K562 (cell line): ENCODE measurements around the gene GNRHR. TPM values are rescaled to one million over a fixed set of nuclear protein-coding genes. Genes with fewer than 3 reads are reported as not detected.

Experiments used
- ARID3B ChIP-seq: fragments of 250-450 bp; sonication (Bioruptor Pico); IDR thresholded peaks from 2 replicates; pipeline ENCODE4 v1.4.0; 2020; ENCODE audit warnings: borderline replicate concordance
- BCL6 ChIP-seq: fragments of 250-450 bp; sonication (Bioruptor Pico); IDR thresholded peaks from 2 replicates; pipeline ENCODE4 v1.4.0; 2020
- CBX2 ChIP-seq: fragments of 200-600 bp; sonication (generic); IDR thresholded peaks from one replicate; pipeline ENCODE4 v1.6.1; 2012; ENCODE audit warnings: mild to moderate bottlenecking, low read length, inconsistent platforms; ENCODE audit not compliant: insufficient read depth, poor library complexity, severe bottlenecking
- DNMT1 ChIP-seq: fragments of 450-650 bp; IDR thresholded peaks from 2 replicates; pipeline ENCODE4 v1.6.1; 2016; ENCODE audit warnings: antibody characterized with exemption, mild to moderate bottlenecking
- EP400 ChIP-seq: fragments of 450-650 bp; IDR thresholded peaks from 2 replicates; pipeline ENCODE4 v1.6.1; 2017; ENCODE audit warnings: antibody characterized with exemption, mild to moderate bottlenecking, moderate library complexity
- ESRRA ChIP-seq: fragments of 450-650 bp; IDR thresholded peaks from 2 replicates; pipeline ENCODE4 v1.6.1; 2014; ENCODE audit warnings: low read depth, mild to moderate bottlenecking, moderate library complexity, borderline replicate concordance
- ETV5 ChIP-seq: sonication (generic); formaldehyde crosslinking; IDR thresholded peaks from 2 replicates; pipeline ENCODE4 v1.4.0; 2020; ENCODE audit warnings: low read depth, mild to moderate bottlenecking, missing genetic modification reagents
- FOS ChIP-seq: IDR thresholded peaks from 3 replicates; pipeline ENCODE4 v1.6.1; 2011; ENCODE audit not compliant: insufficient read length; ENCODE audit errors: extremely low read depth
- HOXB6 ChIP-seq: fragments of 250-450 bp; sonication (Bioruptor Pico); IDR thresholded peaks from 2 replicates; pipeline ENCODE4 v1.5.1; 2022; ENCODE audit warnings: mild to moderate bottlenecking, borderline replicate concordance
- KAT7 ChIP-seq: sonication (generic); formaldehyde crosslinking; IDR thresholded peaks from 2 replicates; pipeline ENCODE4 v1.8.0; 2022; ENCODE audit warnings: missing genetic modification reagents, mild to moderate bottlenecking, borderline replicate concordance
- KDM5B ChIP-seq: fragments of 200-600 bp; sonication (generic); IDR thresholded peaks from 2 replicates; pipeline ENCODE4 v1.6.1; 2012; ENCODE audit warnings: low read depth, mild to moderate bottlenecking, moderate library complexity, low read length, control low read depth, inconsistent platforms; ENCODE audit not compliant: insufficient replicate concordance
- KLF1 ChIP-seq: fragments of 450-650 bp; IDR thresholded peaks from 2 replicates; pipeline ENCODE4 v1.6.1; 2016; ENCODE audit warnings: missing genetic modification characterization, missing compliant biosample characterization
- MCM3 ChIP-seq: fragments of 450-650 bp; IDR thresholded peaks from 2 replicates; pipeline ENCODE4 v1.6.1; 2016
- MTA1 ChIP-seq: fragments of 450-650 bp; IDR thresholded peaks from 2 replicates; pipeline ENCODE4 v1.6.1; 2017; ENCODE audit warnings: borderline replicate concordance
- MYBL2 ChIP-seq, 2 experiments: fragments of 450-650 bp in 1 of 2; sonication (generic) in 1 of 2; formaldehyde crosslinking in 1 of 2; IDR thresholded peaks; 2 replicates each; pipeline versions ENCODE4 v1.6.1 to v1.8.1; 2017 to 2022; ENCODE audit warnings: borderline replicate concordance in 1 of 2, inconsistent platforms in 1 of 2, low read depth in 1 of 2, mild to moderate bottlenecking in 1 of 2, missing genetic modification reagents in 1 of 2, moderate library complexity in 1 of 2
- NUFIP1 ChIP-seq: fragments of 450-650 bp; IDR thresholded peaks from 2 replicates; pipeline ENCODE4 v1.6.1; 2018; ENCODE audit not compliant: partially characterized antibody
- OTX1 ChIP-seq: fragments of 450-650 bp; formaldehyde crosslinking; IDR thresholded peaks from 2 replicates; pipeline ENCODE4 v1.4.0; 2022; ENCODE audit warnings: mild to moderate bottlenecking
- SETDB1 ChIP-seq: IDR thresholded peaks from one replicate; pipeline ENCODE4 v1.6.1; 2012; ENCODE audit warnings: low read length, control low read depth, inconsistent platforms
- ZBTB12 ChIP-seq: fragments of 250-450 bp; sonication (Bioruptor Pico); IDR thresholded peaks from 2 replicates; pipeline ENCODE4 v1.4.0; 2020
- ZFP1 ChIP-seq: fragments of 450-650 bp; formaldehyde crosslinking; IDR thresholded peaks from 2 replicates; pipeline ENCODE4 v1.4.0; 2020; ENCODE audit warnings: mild to moderate bottlenecking, mixed read lengths
- ZNF24 ChIP-seq: fragments of 450-650 bp; IDR thresholded peaks from 2 replicates; pipeline ENCODE4 v1.6.1; 2016
- ZNF584 ChIP-seq: fragments of 200-800 bp; sonication (Bioruptor generic); IDR thresholded peaks from 2 replicates; pipeline ENCODE4 v1.6.1; 2016; ENCODE audit warnings: low read depth, mild to moderate bottlenecking, missing genetic modification characterization, missing compliant biosample characterization
- polyA plus RNA-seq, 8 experiments: library from polyadenylated mRNA; depleted of rRNA in 4 of 8; stranded (reverse) in 5 of 8; unstranded in 3 of 8; fragments of >200 nt; fragmentation: Nextera tagmentation in 2 of 8; fragmentation: Illumina TruSeq in 1 of 8; extraction: Ambion mirVana in 2 of 8; extraction: Trizol in 1 of 8; gene quantifications; 2 replicates each; pipeline versions ENCODE4 v1.2.1 to v1.2.3, GENCODE V29; 2011 to 2014; ENCODE audit warnings: inconsistent platforms in 1 of 8, missing spikeins in 1 of 8
- total RNA-seq, 7 experiments: library from RNA; depleted of rRNA in 6 of 7; stranded (reverse); fragments of >200 nt in 6 of 7; fragmentation: Illumina TruSeq in 2 of 7; extraction: Trizol in 2 of 7; gene quantifications; 2 replicates each; pipeline versions ENCODE4 v1.2.1 to v1.2.3, GENCODE V29; 2011 to 2021; ENCODE audit warnings: low replicate concordance in 1 of 7
- TF ChIP-seq, protein P1 (sequence below): fragments of 450-650 bp; formaldehyde crosslinking; IDR thresholded peaks from 2 replicates; pipeline ENCODE4 v1.4.0; 2022; ENCODE audit warnings: missing genetic modification characterization
- TF ChIP-seq, protein P2 (sequence below): sonication (generic); formaldehyde crosslinking; IDR thresholded peaks from 2 replicates; pipeline ENCODE4 v1.8.1; 2023; ENCODE audit warnings: mild to moderate bottlenecking, missing genetic modification reagents

The GNRHR gene
- total and polyA plus RNA-seq, 9 of the 15 experiments (the other 6 are each of a cell fraction or from before 2014, with no cell fraction given): 0.06 to 0.13 TPM; not detected in 7

DNA sequence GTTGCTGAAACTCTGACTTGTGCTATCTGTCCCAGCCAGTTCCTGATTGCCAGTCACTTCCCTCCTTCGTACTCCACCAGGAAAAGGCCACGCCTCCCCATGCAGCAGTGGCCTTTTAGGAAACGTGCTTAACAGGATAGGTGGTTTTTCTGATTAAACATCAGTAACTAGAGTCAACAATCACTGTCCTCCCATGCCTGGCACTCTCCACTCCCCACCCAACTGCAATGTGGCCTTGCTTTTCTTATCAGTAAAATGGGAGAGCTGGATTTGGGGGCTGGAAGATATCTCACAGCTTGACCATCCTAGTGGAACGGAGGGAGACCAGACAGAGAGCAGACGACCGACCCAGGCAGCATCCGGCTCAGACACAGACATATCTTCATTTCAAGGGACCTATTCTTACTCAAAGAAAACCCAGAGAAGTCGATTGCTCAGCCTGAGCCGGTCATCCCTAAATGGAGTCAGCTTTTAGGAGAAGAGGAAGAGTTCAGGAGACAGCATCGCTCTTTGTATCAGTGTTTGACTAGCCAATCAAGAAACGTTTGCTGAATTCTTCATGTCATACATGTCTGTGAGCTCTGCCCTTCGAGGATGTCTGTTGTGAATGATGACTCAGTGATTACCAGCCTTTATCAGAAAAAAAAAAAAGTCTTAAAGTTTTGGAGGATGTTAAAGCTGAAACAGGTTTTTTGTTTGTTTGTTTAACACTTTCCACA is 40.5 kb downstream of the GNRHR start (continued):
- TF ChIP-seq ESRRA (no peak), SETDB1 (no peak), KAT7 (CRISPR knock-in tag) (no peak), BCL6 (no peak), ETV5 (CRISPR knock-in tag) (no peak), DNMT1 (no peak), NUFIP1 (no peak), MYBL2 (IDR thresholded peaks at IDR 0.05; ENCODE audit: low read depth) (no peak), MYBL2 (CRISPR knock-in tag; IDR thresholded peaks at IDR 0.05; ENCODE audit: borderline replicate concordance) (no peak), FOS (no peak), MCM3 (no peak), HOXB6 (CRISPR knock-in tag) (no peak), ZFP1 (CRISPR knock-in tag) (no peak), OTX1 (CRISPR knock-in tag) (no peak), ZBTB12 (CRISPR knock-in tag) (no peak), KLF1 (tag) (0 out of 2 replicates have a peak, but pooled peaks have one; percentile 26), ARID3B (CRISPR knock-in tag) (no peak), CBX2 (no peak), KDM5B (no peak), EP400 (peak; percentile 51; the same call in 1 of the 2 replicates), ZNF24 (no peak), ZNF584 (no peak), MTA1 (no peak; the same call in 1 of the 2 replicates)
- TF ChIP-seq, protein P1, sequence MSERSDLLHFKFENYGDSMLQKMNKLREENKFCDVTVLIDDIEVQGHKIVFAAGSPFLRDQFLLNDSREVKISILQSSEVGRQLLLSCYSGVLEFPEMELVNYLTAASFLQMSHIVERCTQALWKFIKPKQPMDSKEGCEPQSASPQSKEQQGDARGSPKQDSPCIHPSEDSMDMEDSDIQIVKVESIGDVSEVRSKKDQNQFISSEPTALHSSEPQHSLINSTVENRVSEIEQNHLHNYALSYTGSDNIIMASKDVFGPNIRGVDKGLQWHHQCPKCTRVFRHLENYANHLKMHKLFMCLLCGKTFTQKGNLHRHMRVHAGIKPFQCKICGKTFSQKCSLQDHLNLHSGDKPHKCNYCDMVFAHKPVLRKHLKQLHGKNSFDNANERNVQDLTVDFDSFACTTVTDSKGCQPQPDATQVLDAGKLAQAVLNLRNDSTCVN (CRISPR knock-in tag): no peak
- TF ChIP-seq, protein P2, sequence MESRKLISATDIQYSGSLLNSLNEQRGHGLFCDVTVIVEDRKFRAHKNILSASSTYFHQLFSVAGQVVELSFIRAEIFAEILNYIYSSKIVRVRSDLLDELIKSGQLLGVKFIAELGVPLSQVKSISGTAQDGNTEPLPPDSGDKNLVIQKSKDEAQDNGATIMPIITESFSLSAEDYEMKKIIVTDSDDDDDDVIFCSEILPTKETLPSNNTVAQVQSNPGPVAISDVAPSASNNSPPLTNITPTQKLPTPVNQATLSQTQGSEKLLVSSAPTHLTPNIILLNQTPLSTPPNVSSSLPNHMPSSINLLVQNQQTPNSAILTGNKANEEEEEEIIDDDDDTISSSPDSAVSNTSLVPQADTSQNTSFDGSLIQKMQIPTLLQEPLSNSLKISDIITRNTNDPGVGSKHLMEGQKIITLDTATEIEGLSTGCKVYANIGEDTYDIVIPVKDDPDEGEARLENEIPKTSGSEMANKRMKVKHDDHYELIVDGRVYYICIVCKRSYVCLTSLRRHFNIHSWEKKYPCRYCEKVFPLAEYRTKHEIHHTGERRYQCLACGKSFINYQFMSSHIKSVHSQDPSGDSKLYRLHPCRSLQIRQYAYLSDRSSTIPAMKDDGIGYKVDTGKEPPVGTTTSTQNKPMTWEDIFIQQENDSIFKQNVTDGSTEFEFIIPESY (CRISPR knock-in tag): no peak
